Naive B cell (primary cell): ENCODE data around the gene SCRG1. TPM values are rescaled to one million over a fixed set of nuclear protein-coding genes. Genes with fewer than 3 reads are reported as not detected.

Source experiments
- ATAC-seq, 2 donors: fragments of 150-1000 bp; cut with Tn5 transposase; 2 replicates each; pipeline ENCODE4 v1.10.0; 2021; ENCODE audit warnings: low read depth in 2 of 2, mild to moderate bottlenecking in 2 of 2, moderate library complexity in 2 of 2
- DNase-seq: peaks from one replicate; pipeline ENCODE4 v3.0.0; 2022
- H3K27ac Mint-ChIP-seq, 6 donors: one replicate each; pipeline ENCODE4 v1.8.0; 2020 to 2022; ENCODE audit warnings: mild to moderate bottlenecking in 6 of 6, mixed read lengths in 6 of 6, moderate library complexity in 5 of 6, inconsistent platforms in 2 of 6
- H3K27me3 Mint-ChIP-seq, 3 donors: one replicate each; pipeline ENCODE4 v1.8.0; 2021 to 2022; ENCODE audit warnings: mixed read lengths in 3 of 3, mild to moderate bottlenecking in 1 of 3
- H3K36me3 Mint-ChIP-seq, 2 donors: one replicate each; pipeline ENCODE4 v1.8.0; 2020 to 2022; ENCODE audit warnings: mixed read lengths in 2 of 2, inconsistent platforms in 1 of 2, mild to moderate bottlenecking in 1 of 2
- H3K4me1 Mint-ChIP-seq, 3 donors: one replicate each; pipeline ENCODE4 v1.8.0; 2020 to 2022; ENCODE audit warnings: mixed read lengths in 3 of 3, inconsistent platforms in 1 of 3, mild to moderate bottlenecking in 1 of 3, moderate library complexity in 1 of 3
- H3K4me3 Mint-ChIP-seq, 8 donors: one replicate each; pipeline ENCODE4 v1.8.0; 2020 to 2022; ENCODE audit warnings: mild to moderate bottlenecking in 8 of 8, mixed read lengths in 8 of 8, moderate library complexity in 8 of 8, inconsistent platforms in 2 of 8
- H3K9me3 Mint-ChIP-seq, 7 donors: one replicate each; pipeline ENCODE4 v1.8.0; 2020 to 2022; ENCODE audit warnings: mixed read lengths in 7 of 7, mild to moderate bottlenecking in 5 of 7, inconsistent platforms in 2 of 7, moderate library complexity in 1 of 7
- polyA plus RNA-seq, 6 donors: library from polyadenylated mRNA; unstranded; fragments of 300-500 nt; fragmentation: Illumina TruSeq; gene quantifications; one replicate each; pipeline ENCODE4 v1.2.3, GENCODE V29; 2021; ENCODE audit warnings: low read depth in 6 of 6

The SCRG1 gene
- polyA plus RNA-seq, 6 donors from 2014 or later = 0.09 TPM; not detected in 5

DNA sequence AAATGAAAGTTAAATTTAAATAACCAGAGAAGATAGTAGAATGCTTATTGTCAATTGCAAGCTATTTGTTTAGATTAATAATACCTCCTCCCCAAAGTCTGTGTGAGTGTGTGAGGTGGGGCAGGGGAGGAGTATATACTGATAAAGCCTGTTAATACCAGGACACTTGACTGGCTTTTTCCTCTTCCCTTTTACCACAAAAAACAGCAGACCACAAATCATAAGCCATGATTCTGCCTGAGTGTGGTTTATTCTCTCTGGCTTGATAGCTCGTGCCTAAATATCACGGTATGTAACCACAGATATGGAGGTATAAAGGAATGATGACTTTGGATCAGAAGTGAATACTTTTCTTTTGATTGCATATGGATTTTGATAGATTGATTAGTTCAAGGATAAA lies 21.9 kb upstream of the SCRG1 start:
- H3K27me3 Mint-ChIP-seq = peaks cover 0 to 2% (median 0%) of the 10 kb centered on the region in 3 donors
- no peak overlapping the region for H3K4me3 Mint-ChIP-seq
- H3K4me1 Mint-ChIP-seq = peaks cover 7 to 11% (median 8%) of the 10 kb centered on the region in 3 donors
- ATAC-seq (no peak), DNase-seq (no peak)
- H3K36me3 Mint-ChIP-seq = no peaks in the 10 kb centered on the region
- H3K9me3 Mint-ChIP-seq = peaks cover 0 to 2% (median 0%) of the 10 kb centered on the region in 7 donors
- H3K27ac Mint-ChIP-seq = peak overlapping the region in 1 of 6 donors; percentile 3

GRCh38 chr4:173420324-173420752 lies 21.4 kb upstream of the SCRG1 start:
- no peak for ATAC-seq

DNA sequence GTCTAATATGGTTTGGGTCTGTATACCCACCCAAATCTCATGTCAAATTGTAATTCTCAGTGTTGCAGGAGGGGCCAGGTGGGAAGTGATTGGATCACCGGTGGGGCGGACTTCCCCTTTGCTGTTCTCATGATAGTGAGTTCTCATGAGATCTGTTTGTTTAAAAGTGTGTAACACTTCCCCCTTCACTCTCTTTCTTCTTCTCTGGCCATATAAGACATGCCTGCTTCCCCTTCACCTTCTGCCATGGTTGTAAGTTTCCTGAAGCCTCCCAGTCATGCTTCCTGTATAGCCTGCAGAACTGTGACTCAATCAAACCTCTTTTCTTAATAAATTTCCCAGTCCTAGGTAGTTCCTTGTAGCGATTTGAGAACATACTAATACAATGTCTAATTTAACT lies 19.7 kb upstream of the SCRG1 start:
- peak; percentile 43 to 56 for ATAC-seq
- no peak for DNase-seq

More at GRCh38 chr4:173420324-173420752, 21.4 kb upstream of the SCRG1 start:
- DNase-seq = no peak
- no peak overlapping the region for H3K27ac Mint-ChIP-seq
- no peak overlapping the region for H3K4me3 Mint-ChIP-seq
- H3K4me1 Mint-ChIP-seq = peaks cover 7 to 11% (median 8%) of the 10 kb centered on the region in 3 donors
- no peaks in the 10 kb centered on the region for H3K36me3 Mint-ChIP-seq
- H3K27me3 Mint-ChIP-seq = no peaks in the 10 kb centered on the region
- H3K9me3 Mint-ChIP-seq = peaks cover 0 to 2% (median 0%) of the 10 kb centered on the region in 7 donors

GRCh38 chr4:173417833-173418232 lies 18.9 kb upstream of the SCRG1 start:
- Mint-ChIP-seq H3K4me1 (peaks cover 7 to 11% (median 8%) of the 10 kb centered on the region in 3 donors), H3K27ac (no peak overlapping the region), H3K27me3 (no peaks in the 10 kb centered on the region), H3K36me3 (no peaks in the 10 kb centered on the region), H3K4me3 (no peak overlapping the region), H3K9me3 (no peaks in the 10 kb centered on the region)
- ATAC-seq (no peak), DNase-seq (no peak)

More for the DNA sequence above, 19.7 kb upstream of the SCRG1 start:
- peaks cover 0 to under 1% (median 0%) of the 10 kb centered on the region in 7 donors for H3K9me3 Mint-ChIP-seq
- peak overlapping the region in 1 of 8 donors; percentile 11 for H3K4me3 Mint-ChIP-seq
- H3K27ac Mint-ChIP-seq = no peak overlapping the region
- peaks cover 7 to 11% (median 8%) of the 10 kb centered on the region in 3 donors for H3K4me1 Mint-ChIP-seq
- H3K27me3 Mint-ChIP-seq = no peaks in the 10 kb centered on the region
- H3K36me3 Mint-ChIP-seq = no peaks in the 10 kb centered on the region

- Mint-ChIP-seq H3K4me1 (peaks cover 7 to 11% (median 8%) of the 10 kb centered on the region in 3 donors), H3K36me3 (no peaks in the 10 kb centered on the region), H3K4me3 (no peak overlapping the region), H3K27ac (no peak overlapping the region), H3K9me3 (no peaks in the 10 kb centered on the region), H3K27me3 (no peaks in the 10 kb centered on the region)
- no peak for DNase-seq
- ATAC-seq = no peak
Observed at GRCh38 chr4:173415885-173416653, 17.2 kb upstream of the SCRG1 start.

- peaks cover 7 to 11% (median 8%) of the 10 kb centered on the region in 3 donors for H3K4me1 Mint-ChIP-seq
- ATAC-seq (no peak), DNase-seq (no peak)
- H3K9me3 Mint-ChIP-seq = no peaks in the 10 kb centered on the region
- no peaks in the 10 kb centered on the region for H3K27me3 Mint-ChIP-seq
- H3K36me3 Mint-ChIP-seq = no peaks in the 10 kb centered on the region
- no peak overlapping the region for H3K4me3 Mint-ChIP-seq
- H3K27ac Mint-ChIP-seq = no peak overlapping the region
Observed at GRCh38 chr4:173415092-173415491, 16.2 kb upstream of the SCRG1 start.

GRCh38 chr4:173414456-173414855 lies 15.5 kb upstream of the SCRG1 start:
- H3K9me3 Mint-ChIP-seq = no peaks in the 10 kb centered on the region
- ATAC-seq (no peak), DNase-seq (no peak)
- no peaks in the 10 kb centered on the region for H3K36me3 Mint-ChIP-seq
- no peaks in the 10 kb centered on the region for H3K27me3 Mint-ChIP-seq
- peaks cover 7 to 11% (median 8%) of the 10 kb centered on the region in 3 donors for H3K4me1 Mint-ChIP-seq
- no peak overlapping the region for H3K27ac Mint-ChIP-seq
- no peak overlapping the region for H3K4me3 Mint-ChIP-seq

DNA sequence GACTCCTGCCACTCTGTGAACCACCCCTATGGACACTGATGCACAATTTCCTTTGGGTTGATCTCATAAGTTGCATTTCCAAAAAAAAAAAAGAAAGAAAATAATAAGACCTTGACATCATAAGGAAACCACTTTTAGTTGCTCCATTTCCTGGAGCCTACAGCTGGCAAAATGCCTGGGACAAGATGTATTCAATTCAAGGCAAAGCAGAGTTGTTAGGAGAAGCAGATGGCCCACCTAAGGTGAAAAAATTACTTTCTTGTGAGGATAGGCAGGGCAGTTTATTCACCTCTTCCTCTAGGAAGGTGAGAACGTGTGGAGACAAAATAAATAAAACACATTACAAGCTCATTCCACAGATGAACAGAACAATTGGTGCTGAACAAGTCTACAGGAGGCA lies 14.1 kb upstream of the SCRG1 start:
- DNase-seq (no peak), ATAC-seq (no peak)
- Mint-ChIP-seq H3K9me3 (no peaks in the 10 kb centered on the region), H3K36me3 (no peaks in the 10 kb centered on the region), H3K4me1 (no peaks in the 10 kb centered on the region), H3K27ac (no peak overlapping the region), H3K4me3 (no peak overlapping the region), H3K27me3 (no peaks in the 10 kb centered on the region)

- Mint-ChIP-seq H3K36me3 (no peaks in the 10 kb centered on the region), H3K9me3 (no peaks in the 10 kb centered on the region), H3K4me1 (no peaks in the 10 kb centered on the region), H3K4me3 (no peak overlapping the region), H3K27me3 (no peaks in the 10 kb centered on the region), H3K27ac (no peak overlapping the region)
- DNase-seq (no peak), ATAC-seq (no peak)
Observed at GRCh38 chr4:173411106-173411693, 12.3 kb upstream of the SCRG1 start.

DNA sequence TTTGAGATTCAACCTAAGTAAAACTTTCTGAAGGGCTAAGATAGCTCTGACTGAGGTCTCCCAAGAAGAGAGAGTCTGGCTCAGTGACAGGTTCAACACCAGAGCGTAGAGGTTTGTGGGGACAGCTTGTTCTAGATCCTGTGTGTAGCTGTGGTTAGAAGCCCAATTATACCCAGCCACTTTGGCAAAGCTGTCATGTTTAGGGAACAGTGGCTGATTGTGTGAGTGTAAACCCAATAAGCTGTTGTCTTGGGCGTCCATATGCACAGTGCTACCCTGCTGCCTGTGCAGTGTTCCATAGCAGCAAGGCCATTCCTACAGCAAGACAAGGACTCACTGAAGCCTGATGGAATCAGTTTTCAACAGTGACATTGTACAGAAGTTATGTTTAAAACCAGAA lies 11.2 kb upstream of the SCRG1 start:
- Mint-ChIP-seq H3K9me3 (no peaks in the 10 kb centered on the region), H3K27me3 (no peaks in the 10 kb centered on the region), H3K36me3 (no peaks in the 10 kb centered on the region), H3K4me1 (no peaks in the 10 kb centered on the region), H3K4me3 (no peak overlapping the region), H3K27ac (no peak overlapping the region)
- ATAC-seq (no peak), DNase-seq (no peak)

GRCh38 chr4:173405840-173406606 lies 7.1 kb upstream of the SCRG1 start:
- ATAC-seq = no peak
- Mint-ChIP-seq H3K27me3 (no peaks in the 10 kb centered on the region), H3K4me1 (no peaks in the 10 kb centered on the region), H3K9me3 (no peaks in the 10 kb centered on the region), H3K27ac (no peak overlapping the region), H3K4me3 (no peak overlapping the region), H3K36me3 (no peaks in the 10 kb centered on the region)
- no peak for DNase-seq

DNA sequence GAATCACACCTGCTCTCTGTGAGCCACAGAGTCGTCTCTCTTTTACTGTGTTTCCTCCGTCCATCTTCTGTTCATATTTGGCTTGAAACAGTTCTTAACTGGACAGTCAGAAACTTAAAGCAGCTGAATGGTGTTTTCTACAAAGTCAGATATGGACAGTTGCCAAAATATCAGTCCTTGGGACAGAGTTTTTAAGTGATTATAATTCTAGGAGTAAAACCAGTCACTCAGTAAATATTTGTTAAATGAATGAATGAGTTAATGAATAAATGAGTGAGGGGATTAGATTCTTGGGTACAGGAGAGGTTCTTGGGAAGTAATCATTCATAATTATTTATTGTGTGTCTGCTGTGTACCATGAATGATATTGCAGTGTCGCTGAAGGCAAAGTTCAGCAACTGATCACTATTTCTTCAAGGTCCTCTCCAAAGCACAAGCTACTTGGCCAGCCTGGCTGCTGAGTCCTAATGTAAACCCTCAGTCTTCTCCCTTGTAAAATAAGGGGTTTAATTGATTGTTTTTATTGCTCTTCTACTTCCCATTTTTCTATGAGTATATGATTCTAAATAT lies 5.5 kb upstream of the SCRG1 start:
- ATAC-seq = no peak
- Mint-ChIP-seq H3K36me3 (no peaks in the 10 kb centered on the region), H3K27ac (no peak overlapping the region), H3K4me1 (no peaks in the 10 kb centered on the region), H3K9me3 (no peaks in the 10 kb centered on the region), H3K4me3 (no peak overlapping the region), H3K27me3 (no peaks in the 10 kb centered on the region)
- no peak for DNase-seq

DNA sequence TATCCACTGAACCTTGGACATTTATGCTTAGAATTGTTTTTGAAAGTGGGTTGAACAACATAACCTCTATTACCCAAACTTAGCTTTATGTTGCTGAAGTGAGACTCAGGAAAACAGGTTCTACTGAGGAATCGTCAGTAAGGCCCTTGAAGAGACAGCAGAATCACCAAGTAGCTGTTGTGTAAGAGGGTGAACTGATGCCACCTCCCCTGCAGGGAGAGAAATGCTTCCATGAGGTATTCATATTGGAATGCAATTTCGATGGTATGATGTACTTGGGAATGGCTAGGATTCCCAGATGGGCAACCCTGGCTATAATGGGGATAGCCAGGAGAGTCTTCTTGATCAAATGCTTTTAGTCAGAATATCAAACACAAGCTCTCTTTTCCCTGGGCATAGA lies 4.1 kb upstream of the SCRG1 start:
- no peaks in the 10 kb centered on the region for H3K36me3 Mint-ChIP-seq
- DNase-seq (no peak), ATAC-seq (no peak)
- no peaks in the 10 kb centered on the region for H3K27me3 Mint-ChIP-seq
- no peak overlapping the region for H3K4me3 Mint-ChIP-seq
- no peak overlapping the region for H3K27ac Mint-ChIP-seq
- no peaks in the 10 kb centered on the region for H3K4me1 Mint-ChIP-seq
- H3K9me3 Mint-ChIP-seq = no peaks in the 10 kb centered on the region
